NCI-H1105 treated with DMSO at 0.1 percent for 48 hours (cell line): ENCODE results near the gene ZNF608.

Experiments used
- DNase-seq: peaks from one replicate; lab custom pipeline; 2025; lab: John Stamatoyannopoulos, UW

ZNF608 gene

GRCh38 chr5:124755041-124755440 is 8.6 kb upstream of the ZNF608 start:
- DNase-seq = no peak

- peak; percentile 45 for DNase-seq
These were observed 7.9 kb upstream of the ZNF608 start for GRCh38 chr5:124754206-124754927.

GRCh38 chr5:124752854-124753720 is 6.6 kb upstream of the ZNF608 start:
- no peak for DNase-seq

- no peak for DNase-seq
These were observed 4.6 kb upstream of the ZNF608 start for GRCh38 chr5:124751031-124751430.

- peak; percentile 91 for DNase-seq
These were observed 2.5 kb upstream of the ZNF608 start for GRCh38 chr5:124748687-124749594.

GRCh38 chr5:124747791-124748686 is 1.6 kb upstream of the ZNF608 start:
- DNase-seq = peak; percentile 43

DNA sequence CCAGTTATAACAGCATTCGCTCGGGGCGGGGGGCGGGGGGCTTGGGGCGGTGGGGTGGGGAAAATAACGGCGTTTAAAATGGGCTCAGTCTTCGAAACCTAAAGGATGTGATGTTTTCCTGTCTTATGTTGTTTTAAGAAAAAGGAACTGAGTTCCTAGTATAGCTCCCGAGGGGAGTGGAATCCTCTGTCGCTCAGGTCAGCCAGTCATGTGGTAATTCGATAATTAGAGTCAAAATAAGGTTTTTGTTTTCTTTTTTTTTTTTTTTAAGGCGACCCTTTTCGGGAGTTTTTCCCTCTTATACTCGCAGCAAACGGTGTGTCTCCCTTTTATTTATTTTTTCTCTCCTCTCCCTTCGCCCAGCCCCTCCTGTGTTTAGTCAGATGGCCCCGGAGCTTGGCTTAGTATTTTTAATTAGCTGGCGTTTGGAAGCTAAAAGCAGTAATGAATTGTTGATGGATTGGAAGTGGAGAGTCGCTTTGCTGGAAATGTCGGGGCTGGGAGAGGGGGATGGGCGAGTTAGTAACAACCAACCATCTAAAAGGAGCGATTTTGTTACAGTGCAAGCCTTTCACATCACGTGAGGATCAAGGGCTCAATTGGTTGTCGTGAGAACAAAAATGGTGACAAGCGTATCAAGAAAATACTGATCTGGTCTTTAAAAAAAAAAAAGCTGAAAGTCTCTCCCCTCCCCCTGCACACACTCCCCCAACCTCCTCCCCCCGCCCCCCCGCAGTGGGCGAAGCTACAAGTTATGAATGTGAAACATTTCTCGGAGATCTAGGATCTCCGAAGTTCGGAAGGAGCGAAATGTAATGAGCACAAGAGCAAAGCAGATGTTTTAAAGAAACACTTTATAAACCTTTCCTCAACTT is 714 bp upstream of the ZNF608 start:
- peak; percentile 85 for DNase-seq

DNA sequence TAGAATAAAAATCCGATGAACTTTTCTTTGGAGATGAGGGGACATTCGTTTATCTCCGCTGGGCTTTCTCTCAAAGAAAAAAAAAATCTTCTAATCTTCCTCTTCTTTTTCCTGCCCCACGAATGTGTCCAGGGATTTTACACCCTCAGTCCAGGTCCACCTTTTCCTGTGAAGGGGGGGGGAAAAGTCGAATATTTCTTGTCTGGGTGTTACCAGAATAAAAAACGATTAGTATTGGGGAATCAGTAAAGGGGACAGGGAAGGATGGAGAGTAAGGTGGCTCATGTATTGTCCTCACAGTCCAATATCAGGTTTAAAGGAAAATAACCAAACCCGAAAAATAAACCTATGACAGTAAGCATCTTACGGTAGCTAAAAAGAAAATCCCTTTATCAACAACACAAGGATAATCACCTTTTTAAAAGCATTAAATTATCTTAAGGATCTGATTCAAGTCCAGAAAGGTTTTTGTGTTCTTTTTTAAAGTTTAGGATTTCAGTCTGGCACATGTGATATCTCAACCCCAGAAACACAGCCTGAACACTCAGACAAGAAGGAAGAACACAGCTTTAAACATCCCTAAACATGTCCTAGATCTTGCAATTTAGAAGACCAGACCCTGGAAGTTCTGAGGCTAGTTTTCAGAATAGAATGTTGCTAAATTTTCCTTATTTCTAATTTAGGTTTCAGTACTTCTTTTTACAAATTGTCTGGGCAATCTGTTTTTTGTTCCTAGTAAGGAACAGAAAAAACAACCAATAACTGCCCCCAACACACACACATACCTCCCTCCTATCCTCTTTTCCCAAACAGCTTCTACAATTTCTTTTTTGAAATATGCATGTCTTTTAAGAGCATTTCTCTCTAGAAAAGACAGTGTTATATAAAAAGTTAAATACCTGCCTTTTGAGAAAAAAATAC is 1.2 kb downstream of the ZNF608 start:
- DNase-seq = no peak

- no peak for DNase-seq
These were observed 2.1 kb downstream of the ZNF608 start for GRCh38 chr5:124744170-124744971.

DNA sequence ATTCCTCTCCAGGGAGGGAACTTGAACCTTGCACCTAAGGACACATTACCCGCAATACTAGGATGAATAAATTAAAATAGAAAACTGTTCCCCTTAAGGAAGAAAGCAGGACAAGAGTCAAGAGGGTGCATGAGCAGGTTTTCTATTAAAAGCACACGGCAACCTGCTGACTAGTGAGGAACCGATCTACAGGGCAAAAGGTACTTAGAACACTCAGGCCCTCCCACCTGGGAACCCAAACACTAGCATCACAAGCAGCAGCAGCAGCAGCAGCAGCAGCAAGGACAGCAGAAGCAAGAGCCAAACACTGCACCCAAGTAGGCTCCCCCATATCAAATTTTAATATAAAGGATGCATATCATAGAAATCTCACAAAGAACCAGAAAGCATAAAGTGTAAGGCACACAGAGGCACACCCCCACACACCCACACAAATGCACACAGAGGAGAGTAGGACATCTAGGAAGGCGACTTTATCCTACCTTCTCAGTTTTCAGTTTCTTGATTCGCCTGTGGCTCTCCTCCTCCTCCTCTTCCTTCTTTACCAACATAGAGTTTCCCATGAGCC is 2.8 kb downstream of the ZNF608 start:
- DNase-seq = no peak

DNA sequence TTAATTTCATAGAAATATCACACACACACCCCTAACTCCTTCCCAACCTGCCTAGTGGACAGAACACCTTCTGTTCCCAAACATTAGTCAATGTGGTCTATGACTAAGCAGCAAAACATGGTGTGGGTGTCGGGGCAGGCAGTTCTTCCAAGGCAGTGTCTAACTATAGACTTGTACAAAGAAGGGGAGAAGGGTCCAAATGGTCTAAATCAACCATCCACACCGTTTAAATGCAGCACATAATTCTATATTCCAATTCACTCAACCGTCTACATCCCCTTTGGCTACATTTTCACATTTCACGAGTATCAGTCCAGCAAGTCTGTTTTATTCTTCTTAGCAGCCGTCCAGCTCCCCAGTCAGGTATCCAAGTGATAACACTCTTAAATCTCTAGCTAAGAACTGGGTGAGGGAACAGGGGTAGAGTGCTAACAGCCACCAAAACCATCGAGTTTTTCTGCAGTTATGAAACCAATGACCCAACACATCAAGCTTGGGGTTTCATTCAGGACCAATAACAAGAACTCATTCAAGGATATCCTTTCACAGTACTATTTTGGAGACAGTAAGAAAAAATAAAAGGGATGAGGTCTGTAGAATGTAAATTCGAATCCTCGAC is 3.3 kb downstream of the ZNF608 start:
- DNase-seq = no peak

DNA sequence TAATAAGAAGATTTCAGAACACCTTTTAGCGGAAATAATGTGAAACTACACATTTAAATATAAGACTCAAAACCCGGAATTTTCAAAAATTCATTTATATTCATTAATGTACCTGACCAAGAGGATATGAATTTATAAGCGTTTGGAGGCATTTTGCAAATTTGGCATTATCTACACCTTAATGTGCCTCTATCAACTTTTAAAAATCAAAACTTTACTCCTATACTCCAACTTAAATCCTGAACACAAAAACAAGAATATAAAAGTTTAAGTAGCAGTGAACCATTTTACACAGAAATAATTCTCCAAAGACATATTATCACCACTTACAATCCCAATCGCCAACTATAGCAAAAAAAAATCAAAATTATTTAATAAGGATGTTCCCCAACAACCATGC is 3.9 kb downstream of the ZNF608 start:
- DNase-seq = no peak

DNA sequence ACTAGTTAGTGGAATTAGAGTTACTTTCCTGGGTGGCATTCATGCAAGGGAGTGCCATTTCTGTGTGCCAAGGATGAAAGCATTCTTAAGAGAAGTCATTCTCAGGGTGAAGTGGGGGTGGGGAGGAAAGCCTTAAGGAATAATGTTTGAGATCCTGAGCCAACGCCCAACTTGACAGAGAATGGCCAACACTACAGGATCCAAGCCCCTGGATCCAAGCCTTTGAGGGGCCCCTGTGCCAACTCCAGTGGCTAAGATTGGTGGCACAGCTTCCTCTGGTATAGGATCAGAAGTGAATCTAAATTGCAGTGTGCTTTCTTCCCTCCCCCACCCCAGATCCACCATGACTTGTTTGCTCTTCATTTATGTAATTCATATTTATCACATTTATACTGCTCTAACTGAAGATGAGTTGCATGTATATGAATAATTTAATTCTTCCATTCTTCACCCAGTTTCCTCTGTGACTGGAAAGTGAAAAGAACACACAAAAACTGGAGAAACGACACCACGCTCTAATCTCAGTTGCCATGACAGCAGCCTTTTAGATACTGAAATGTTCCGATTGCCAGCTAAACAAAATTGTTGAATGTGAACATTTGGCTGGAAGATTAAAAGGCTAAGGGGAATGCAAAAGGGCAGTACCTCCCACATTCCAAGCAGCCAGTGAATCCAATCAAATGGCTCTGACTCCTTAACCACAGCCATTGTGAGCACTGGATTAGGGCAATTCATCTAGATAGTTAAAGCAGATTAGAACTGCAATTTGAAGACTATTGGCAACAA is 4.5 kb downstream of the ZNF608 start:
- no peak for DNase-seq

DNA sequence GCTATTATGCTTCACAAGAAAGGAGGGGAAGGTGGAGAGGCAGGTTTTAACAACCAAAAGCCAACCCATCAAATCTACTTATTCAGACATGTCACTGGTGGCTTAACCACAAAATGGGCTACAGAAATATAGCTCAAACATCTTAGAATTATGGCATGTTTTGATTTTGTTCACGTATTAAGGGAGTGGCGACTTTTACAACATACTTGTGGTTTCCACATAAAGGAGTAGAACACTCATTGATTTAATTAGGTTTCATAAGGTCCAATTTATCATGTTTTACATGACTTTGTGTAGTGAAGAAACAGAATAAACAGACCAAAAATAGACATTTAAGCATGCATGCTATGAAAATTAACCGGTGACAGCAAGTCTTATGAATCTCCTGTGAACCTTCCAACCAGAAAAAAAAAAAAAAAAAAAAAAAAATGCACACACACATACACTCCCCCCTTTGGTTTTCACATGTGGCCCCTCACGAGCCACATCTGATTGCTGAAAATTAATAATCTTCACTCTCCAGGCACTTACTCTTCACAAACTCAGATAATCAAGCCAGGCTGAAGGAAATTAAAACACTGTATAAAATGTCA is 5.4 kb downstream of the ZNF608 start:
- no peak for DNase-seq

DNA sequence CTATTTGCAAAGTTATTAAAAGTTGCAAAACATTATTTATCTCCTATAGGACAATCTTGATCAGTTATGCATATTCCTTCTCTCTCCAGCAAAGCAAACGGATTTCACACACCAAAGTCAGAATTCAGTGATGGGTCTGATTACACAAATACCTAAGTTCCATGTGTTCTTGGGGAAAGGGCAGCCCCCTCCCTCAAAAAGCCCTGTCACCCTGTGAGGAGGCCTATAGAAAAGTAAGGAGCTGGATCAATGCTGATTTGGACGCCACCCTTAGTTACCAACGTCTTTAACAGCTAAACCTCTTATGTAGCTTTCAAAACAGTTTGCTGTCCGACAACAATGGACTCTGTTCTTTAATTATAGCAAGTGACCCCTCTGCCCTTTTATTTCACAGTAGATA is 6.4 kb downstream of the ZNF608 start:
- no peak for DNase-seq

DNA sequence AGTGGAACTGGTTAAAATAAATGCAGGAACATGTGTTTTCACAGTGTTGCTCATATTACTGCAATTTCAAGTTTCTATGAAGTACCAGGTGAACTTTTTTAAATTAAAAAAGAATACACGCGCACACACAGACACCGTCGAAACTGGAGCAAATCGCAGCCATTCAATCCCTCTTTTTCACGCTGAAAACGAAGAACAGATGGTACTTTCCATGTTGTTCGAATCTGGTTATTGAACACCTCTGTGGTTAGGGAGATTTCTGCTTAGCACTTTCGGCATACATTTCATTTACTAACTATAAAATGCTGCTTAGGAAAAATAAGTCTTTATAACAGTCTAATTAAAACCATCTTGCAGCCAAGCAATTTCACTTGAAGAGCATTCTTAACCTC is 6.8 kb downstream of the ZNF608 start:
- no peak for DNase-seq
